HCT116 (cell line): ENCODE measurements around the gene EIF1AD. TPM values are rescaled to one million over a fixed set of nuclear protein-coding genes. Genes with fewer than 3 reads are reported as not detected.

Source experiments
- ATAC-seq: fragments of 200-7000 bp; cut with Tn5 transposase; 2 replicates; pipeline ENCODE4 v1.9.1; 2020; ENCODE audit warnings: mild to moderate bottlenecking, moderate library complexity
- BruUV-seq: library from RNA; stranded (reverse); fragments of 400-500 nt; replicated peaks from 2 replicates; lab custom pipeline; 2021; lab: Mats Ljungman, UMichigan
- CTCF ChIA-PET: fragments of 300-600 bp; sonication (Branson Sonifier 250); formaldehyde crosslinking; loops from one replicate; lab custom pipeline; 2021; ENCODE audit warnings: antibody characterized with exemption; lab: Charles Lee
- POLR2A ChIA-PET: fragments of 300-600, 350-600 bp; sonication (Branson Sonifier 250); formaldehyde crosslinking; loops from one replicate; lab custom pipeline; 2021; ENCODE audit warnings: antibody characterized with exemption; lab: Charles Lee
- RAD21 ChIA-PET, 2 experiments: fragments of 300-600 bp; sonication (Branson Sonifier 250); formaldehyde crosslinking; loops; one replicate each; lab custom pipeline; 2023; ENCODE audit warnings: low total read pairs in 2 of 2; ENCODE audit not compliant: uncharacterized antibody in 2 of 2, unreplicated experiment in 2 of 2, low non-redundant PET in 1 of 2; lab: Charles Lee
- DNase-seq: peaks from one replicate; pipeline ENCODE4 v3.0.0-alpha.2; 2010; ENCODE audit warnings: low read depth, low spot score
- H2AFZ ChIP-seq: fragments of 200-600 bp; shearing (Covaris generic), sonication (generic); 2 replicates; pipeline ENCODE4 v1.6.1; 2017; ENCODE audit warnings: low read depth, mixed run types, mixed read lengths, antibody characterized with exemption, low read length; ENCODE audit not compliant: poor library complexity, severe bottlenecking
- H3K27ac ChIP-seq: 2 replicates; pipeline ENCODE4 v1.5.1; 2012; ENCODE audit warnings: low read depth, low read length
- H3K27me3 ChIP-seq: fragments of 200-600 bp; sonication (generic); 2 replicates; pipeline ENCODE4 v1.6.1; 2016; ENCODE audit warnings: mixed run types, low read length, mixed read lengths; ENCODE audit not compliant: insufficient read depth
- H3K36me3 ChIP-seq, 2 experiments: fragments of 200-500 bp in 1 of 2; fragments of 200-600 bp in 1 of 2; sonication (Bioruptor generic) in 1 of 2; sonication (generic) in 1 of 2; 2 replicates each; pipeline versions ENCODE4 v1.5.1 to v1.6.1; 2014 to 2016; ENCODE audit warnings: low read length in 2 of 2, inconsistent platforms in 1 of 2, mixed read lengths in 1 of 2, mixed run types in 1 of 2; ENCODE audit not compliant: insufficient read depth in 2 of 2, control insufficient read depth in 1 of 2
- H3K4me1 ChIP-seq, 2 experiments: fragments of 200-600 bp in 1 of 2; sonication (generic) in 1 of 2; 2 replicates each; pipeline versions ENCODE4 v1.5.1 to v1.6.1; 2012 to 2017; ENCODE audit warnings: low read length in 2 of 2, inconsistent platforms in 1 of 2, mild to moderate bottlenecking in 1 of 2, mixed read lengths in 1 of 2, mixed run types in 1 of 2, moderate library complexity in 1 of 2; ENCODE audit not compliant: insufficient read depth in 2 of 2, control insufficient read depth in 1 of 2
- H3K4me2 ChIP-seq: fragments of 200-600 bp; sonication (generic); 2 replicates; pipeline ENCODE4 v1.6.1; 2017; ENCODE audit warnings: mixed run types, low read length, mixed read lengths
- H3K4me3 ChIP-seq, 2 experiments: fragments of 200-600 bp in 1 of 2; sonication (generic) in 1 of 2; replicated peaks in 1 of 2; 2 replicates each; pipeline ENCODE4 v1.5.1; 2011 to 2016; ENCODE audit warnings: low read length in 2 of 2, control low read depth in 1 of 2, low read depth in 1 of 2, mild to moderate bottlenecking in 1 of 2, mixed read lengths in 1 of 2, mixed run types in 1 of 2
- H3K79me2 ChIP-seq: fragments of 200-600 bp; sonication (generic); 2 replicates; pipeline ENCODE4 v1.6.1; 2017; ENCODE audit warnings: mild to moderate bottlenecking, mixed run types, low read length, moderate library complexity, mixed read lengths; ENCODE audit not compliant: insufficient read depth
- H3K9ac ChIP-seq: fragments of 200-600 bp; sonication (generic); 2 replicates; pipeline ENCODE4 v1.6.1; 2016; ENCODE audit warnings: low read length, mixed read lengths
- H3K9me2 ChIP-seq: fragments of 200-600 bp; sonication (generic), shearing (Covaris generic); 2 replicates; pipeline ENCODE4 v1.6.1; 2017; ENCODE audit warnings: mixed run types, mild to moderate bottlenecking, moderate library complexity; ENCODE audit not compliant: insufficient read depth
- H3K9me3 ChIP-seq, 2 experiments: fragments of 200-500 bp in 1 of 2; fragments of 200-600 bp in 1 of 2; sonication (Bioruptor generic) in 1 of 2; sonication (generic) in 1 of 2; 2 replicates each; pipeline ENCODE4 v1.6.1; 2014 to 2017; ENCODE audit warnings: low read length in 2 of 2, mixed read lengths in 2 of 2, inconsistent platforms in 1 of 2, low read depth in 1 of 2, mild to moderate bottlenecking in 1 of 2, mixed run types in 1 of 2, moderate library complexity in 1 of 2; ENCODE audit not compliant: control insufficient read depth in 1 of 2, insufficient read depth in 1 of 2
- H4K20me1 ChIP-seq: fragments of 200-600 bp; sonication (generic), shearing (Covaris generic); 2 replicates; pipeline ENCODE4 v1.6.1; 2017; ENCODE audit warnings: mixed run types, mild to moderate bottlenecking, moderate library complexity; ENCODE audit not compliant: insufficient read depth
- ATF3 ChIP-seq: IDR thresholded peaks from 2 replicates; pipeline ENCODE4 v1.6.1; 2012
- CBX3 ChIP-seq: IDR thresholded peaks from 2 replicates; pipeline ENCODE4 v1.6.1; 2012; ENCODE audit warnings: low read depth
- CTCF ChIP-seq, 3 experiments: fragments of 200-600 bp in 1 of 3; sonication (generic) in 1 of 3; IDR thresholded peaks in 2 of 3; conservative IDR thresholded peaks in 1 of 3; 2 replicates each; pipeline ENCODE4 v1.5.1; 2012 to 2017; ENCODE audit warnings: low read depth in 2 of 3, low read length in 2 of 3, antibody characterized with exemption in 1 of 3, borderline replicate concordance in 1 of 3, control low read depth in 1 of 3, mild to moderate bottlenecking in 1 of 3, mixed read lengths in 1 of 3, mixed run types in 1 of 3, moderate library complexity in 1 of 3; ENCODE audit not compliant: insufficient read depth in 1 of 3
- ELF1 ChIP-seq: IDR thresholded peaks from 2 replicates; pipeline ENCODE4 v1.6.1; 2012; ENCODE audit warnings: low read depth, borderline replicate concordance
- JUND ChIP-seq: IDR thresholded peaks from 2 replicates; pipeline ENCODE4 v1.6.1; 2012
- RAD21 ChIP-seq: IDR thresholded peaks from 2 replicates; pipeline ENCODE4 v1.6.1; 2012; ENCODE audit warnings: low read depth, mild to moderate bottlenecking
- SP1 ChIP-seq: IDR thresholded peaks from 2 replicates; pipeline ENCODE4 v1.6.1; 2012; ENCODE audit warnings: low read depth
- SRF ChIP-seq: IDR thresholded peaks from 2 replicates; pipeline ENCODE4 v1.6.1; 2012; ENCODE audit warnings: low read depth
- YY1 ChIP-seq: IDR thresholded peaks from 2 replicates; pipeline ENCODE4 v1.6.1; 2011; ENCODE audit warnings: low read length, low read depth, moderate library complexity, mild to moderate bottlenecking; ENCODE audit not compliant: insufficient replicate concordance; ENCODE audit errors: extremely low read depth
- intact Hi-C: fragments of 100-400 bp; cut with micrococcal nuclease; formaldehyde crosslinking; loops from 2 replicates; pipeline ENCODE4 v1.10.0; 2022
- total RNA-seq: library from RNA; stranded (reverse); gene quantifications from one replicate; pipeline ENCODE4 v1.2.1, GENCODE V29; 2021; ENCODE audit not compliant: unreplicated experiment

EIF1AD gene
- total RNA-seq, 1 experiment from 2014 or later: 45.5 TPM

- no peak overlapping the region for H2AFZ ChIP-seq
- intact Hi-C loops: no loop called here
- CTCF ChIA-PET: no interaction called here
- no peaks in the 10 kb centered on the region for H3K9me2 ChIP-seq
- H3K9ac ChIP-seq: no peak overlapping the region
- TF ChIP-seq CTCF (IDR thresholded peaks at IDR 0.05 in 2 of 3, conservative IDR thresholded peaks at IDR 0.05 in 1 of 3; ENCODE audit: borderline replicate concordance in 1 of 3, insufficient read depth in 1 of 3, low read depth in 2 of 3, low read length in 2 of 3): no peak
- no peak for TF ChIP-seq CBX3
- no peak for TF ChIP-seq YY1
- TF ChIP-seq ELF1: no peak
- TF ChIP-seq JUND: no peak
- no peak for TF ChIP-seq SRF
- TF ChIP-seq ATF3: no peak
- TF ChIP-seq, all 23 proteins: peak for 0
- H3K27me3 ChIP-seq: no peaks in the 10 kb centered on the region
- no TSS peak for BruUV-seq
- ATAC-seq (no peak), DNase-seq (no peak)
- POLR2A ChIA-PET: no interaction called here
- H3K27ac ChIP-seq: no peak overlapping the region
- no peaks in the 10 kb centered on the region for H3K36me3 ChIP-seq
- RAD21 ChIA-PET: no interaction called here
- H3K4me3 ChIP-seq: no peak overlapping the region
- no peaks in the 10 kb centered on the region for H3K79me2 ChIP-seq
- no peak overlapping the region for H3K4me2 ChIP-seq
- no peaks in the 10 kb centered on the region for H3K9me3 ChIP-seq
- no peaks in the 10 kb centered on the region for H3K4me1 ChIP-seq
- H4K20me1 ChIP-seq: no peaks in the 10 kb centered on the region
Measured at GRCh38 chr11:66037327-66037726, 35.4 kb upstream of the EIF1AD start.

GRCh38 chr11:66036334-66036710, 34.4 kb upstream of the EIF1AD start:
- no peak overlapping the region for H3K9ac ChIP-seq
- H3K4me3 ChIP-seq: no peak overlapping the region
- BruUV-seq: no TSS peak
- no peak overlapping the region for H3K4me2 ChIP-seq
- intact Hi-C loops: no loop called here
- DNase-seq (no peak), ATAC-seq (no peak)
- RAD21 ChIA-PET: no interaction called here
- H3K4me1 ChIP-seq: peaks cover 0 to 2% of the 10 kb centered on the region in 2 experiments; a peak in 2 of 4 replicates
- H3K9me2 ChIP-seq: no peaks in the 10 kb centered on the region
- H3K79me2 ChIP-seq: no peaks in the 10 kb centered on the region
- POLR2A ChIA-PET: interaction anchor here (0.7 kb wide), 1 partner anchor 48 kb away, joined by 4 read pairs; no protein-coding TSS in a partner anchor
- no peak overlapping the region for H2AFZ ChIP-seq
- no peaks in the 10 kb centered on the region for H3K9me3 ChIP-seq
- CTCF ChIA-PET: interaction anchor here (3.1 kb wide), 1 partner anchor 9 kb away, joined by 14 read pairs; no protein-coding TSS in a partner anchor
- H3K27ac ChIP-seq: no peak overlapping the region
- H3K36me3 ChIP-seq: no peaks in the 10 kb centered on the region
- no peak for TF ChIP-seq SP1
- TF ChIP-seq RAD21: no peak
- no peak for TF ChIP-seq JUND
- TF ChIP-seq, all 23 proteins: peak for 0
- Histone ChIP-seq H4K20me1 (no peaks in the 10 kb centered on the region), H3K27me3 (no peaks in the 10 kb centered on the region)
